Measurements from ENCODE around the gene GP9.

Gene GP9

DNA sequence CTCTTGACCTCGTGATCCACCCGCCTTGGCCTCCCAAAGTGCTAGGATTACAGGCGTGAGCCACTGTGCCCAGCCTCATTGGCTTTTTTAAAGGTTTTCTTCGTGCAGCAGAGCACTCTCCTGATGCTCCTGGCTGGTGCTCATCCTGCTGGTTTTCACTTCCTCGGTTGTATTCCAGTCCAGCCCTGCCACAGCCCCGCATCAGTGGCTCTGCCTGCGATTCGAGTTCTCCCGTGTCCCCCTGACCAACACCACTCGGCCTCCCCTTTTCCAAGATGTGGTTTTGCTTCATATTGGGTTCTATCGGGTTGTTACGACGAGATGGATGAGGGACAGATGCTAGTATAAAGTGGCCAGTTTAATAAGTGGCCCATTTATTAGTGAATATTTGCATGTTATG, 31.7 kb upstream of the GP9 start:
- DNase-seq (ENCODE audit: low read depth in 2 of 2): no peak

DNA sequence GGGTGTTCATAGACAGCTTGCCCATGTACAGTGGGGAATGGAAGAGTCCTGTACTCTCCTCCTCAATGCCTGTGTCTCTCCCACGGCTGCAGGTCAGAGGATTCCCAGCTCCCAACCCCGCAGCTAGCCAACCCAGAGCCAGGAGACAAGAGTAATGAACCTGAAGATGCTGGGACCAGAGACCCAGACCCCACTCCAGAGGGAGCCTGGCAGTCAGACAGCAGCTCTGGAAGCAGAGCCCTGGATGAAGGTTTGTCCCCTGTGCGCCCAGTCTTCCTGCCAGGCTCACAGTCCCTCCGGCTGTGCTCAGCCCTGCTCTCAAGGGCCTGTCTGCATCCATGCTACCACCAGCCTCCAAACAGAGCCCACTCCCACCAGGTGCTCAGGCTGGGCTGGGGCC, 30.0 kb upstream of the GP9 start:
- DNase-seq (ENCODE audit: low read depth in 2 of 2): no peak

DNA sequence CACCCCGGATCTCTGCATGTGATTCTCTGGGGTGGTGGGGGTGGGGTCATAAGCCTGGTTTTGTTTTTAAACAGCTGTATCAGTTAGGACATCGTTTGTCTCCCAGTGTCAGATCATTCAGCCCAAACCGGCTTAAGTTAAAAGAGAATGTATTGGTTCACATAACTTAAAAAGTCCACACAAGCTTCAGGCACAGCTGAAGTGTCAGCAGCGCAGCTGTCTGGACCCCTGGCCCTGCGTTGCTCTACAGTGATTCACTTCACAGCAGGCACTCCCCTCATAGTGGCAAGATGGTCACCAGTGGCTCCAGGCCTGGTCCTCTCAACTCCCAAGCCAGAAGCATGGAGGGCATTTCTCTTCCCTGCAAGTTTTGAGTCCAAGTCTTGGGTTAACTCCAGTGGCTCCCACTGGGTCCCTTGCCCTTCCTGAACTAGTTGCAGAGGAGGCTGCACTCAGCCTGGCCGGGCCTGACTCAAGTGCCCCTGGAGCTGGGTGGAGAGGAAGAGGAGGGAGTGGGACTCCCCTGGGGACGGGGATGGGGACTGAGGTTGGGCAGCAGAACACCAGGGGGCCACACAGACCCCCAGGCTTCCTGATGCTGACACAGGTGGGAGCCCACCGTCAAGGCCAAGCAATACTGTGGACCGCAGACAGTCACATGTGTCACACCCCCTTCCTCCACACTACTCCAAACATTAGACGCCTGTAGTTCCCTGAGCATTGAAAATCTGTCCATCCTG, 28.9 kb upstream of the GP9 start:
- DNase-seq (ENCODE audit: low read depth in 2 of 2): no peak

DNA sequence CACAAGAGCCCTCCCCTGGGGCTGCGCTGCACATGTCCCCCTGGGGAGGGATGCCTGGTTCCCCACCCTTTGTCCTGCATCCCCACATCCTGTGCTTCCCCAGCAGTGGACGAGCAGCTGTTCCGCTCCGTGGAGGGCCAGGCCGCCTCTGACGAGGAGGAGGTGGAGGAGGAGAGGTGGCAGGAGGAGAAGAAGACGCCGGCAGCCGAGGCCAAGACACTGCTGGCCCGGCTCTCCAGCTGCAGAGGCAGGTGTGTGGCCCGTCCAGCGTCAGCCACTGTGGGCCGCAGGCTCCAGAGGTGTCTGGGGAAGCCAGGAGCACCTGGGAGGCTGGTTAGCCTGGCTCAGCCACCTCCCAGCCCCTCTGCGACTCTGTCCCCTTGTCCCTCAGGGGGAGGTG, 27.9 kb upstream of the GP9 start:
- no peak for DNase-seq (ENCODE audit: low read depth in 2 of 2)

DNA sequence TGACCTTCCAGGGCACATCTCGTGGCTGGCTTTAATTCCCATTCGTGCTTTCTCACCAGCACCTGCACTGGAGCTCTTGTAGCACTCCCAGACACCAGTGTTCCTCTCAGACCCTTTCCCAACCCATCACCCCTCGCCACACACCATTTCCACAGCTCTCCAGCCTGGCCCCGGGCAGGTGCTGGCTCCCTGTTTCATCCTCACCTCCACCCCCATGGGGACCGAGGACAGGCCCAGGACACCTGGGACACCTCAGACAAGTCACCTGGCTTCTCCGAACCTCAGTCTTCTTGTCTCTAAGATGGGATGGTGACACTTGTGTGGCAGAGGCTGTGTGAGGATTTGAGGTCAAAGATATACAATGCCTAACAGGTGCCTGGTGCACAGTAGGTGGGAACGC, 27.4 kb upstream of the GP9 start:
- no peak for DNase-seq (ENCODE audit: low read depth in 2 of 2)

DNA sequence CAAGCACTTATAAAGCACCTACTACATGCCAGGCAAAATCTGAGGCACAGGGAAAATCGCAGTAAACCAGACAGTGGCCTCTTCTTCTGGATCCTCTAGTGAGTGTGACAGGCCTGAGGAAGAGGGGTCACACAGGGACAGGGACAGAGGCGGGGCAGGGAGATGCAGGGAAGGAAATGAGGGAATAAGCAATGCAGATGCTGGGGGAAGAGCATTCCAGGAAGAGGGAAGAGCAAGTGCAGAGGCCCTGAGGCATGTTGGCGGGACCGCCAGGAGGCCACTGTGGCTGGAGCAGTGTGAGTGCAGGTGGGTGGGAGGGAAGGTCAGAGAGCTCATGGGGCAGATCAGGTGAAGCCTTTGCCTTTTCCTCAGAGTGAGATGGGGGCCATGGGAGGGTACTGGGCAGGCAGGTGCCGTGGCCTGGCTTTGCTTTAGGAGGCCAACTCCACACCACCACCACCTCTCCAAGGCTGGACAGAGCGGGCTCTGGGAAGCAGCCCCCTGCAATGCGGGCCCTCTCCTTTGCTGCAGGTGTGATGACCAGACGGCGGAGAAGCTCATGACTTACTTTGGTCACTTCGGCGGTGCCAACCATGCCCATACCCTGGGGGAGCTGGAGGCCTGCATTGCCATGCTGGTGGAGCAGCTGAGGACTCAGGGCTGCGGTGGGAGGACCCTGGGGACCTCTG, 26.8 kb upstream of the GP9 start:
- DNase-seq (ENCODE audit: low read depth in 2 of 2): no peak

DNA sequence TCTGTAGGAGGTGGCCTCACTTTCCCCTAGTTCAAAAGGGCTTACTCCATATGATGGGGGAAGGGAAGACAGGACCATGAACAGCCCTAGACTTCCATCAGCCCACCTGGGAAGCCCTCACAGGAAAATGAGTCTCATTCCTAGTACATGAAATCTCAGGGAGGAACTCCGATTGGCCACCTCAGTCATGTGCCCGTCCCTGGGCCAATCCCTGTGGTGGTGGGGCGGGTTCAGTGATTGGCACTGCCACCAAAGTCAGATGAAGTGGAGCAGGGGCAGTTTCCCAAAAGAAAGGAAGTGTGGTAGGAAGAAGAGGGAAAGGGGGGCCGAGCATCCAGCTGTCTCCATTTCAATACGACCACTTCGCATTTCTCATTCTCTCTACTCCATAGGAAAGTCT, 25.9 kb upstream of the GP9 start:
- DNase-seq (ENCODE audit: low read depth in 2 of 2): no peak

DNA sequence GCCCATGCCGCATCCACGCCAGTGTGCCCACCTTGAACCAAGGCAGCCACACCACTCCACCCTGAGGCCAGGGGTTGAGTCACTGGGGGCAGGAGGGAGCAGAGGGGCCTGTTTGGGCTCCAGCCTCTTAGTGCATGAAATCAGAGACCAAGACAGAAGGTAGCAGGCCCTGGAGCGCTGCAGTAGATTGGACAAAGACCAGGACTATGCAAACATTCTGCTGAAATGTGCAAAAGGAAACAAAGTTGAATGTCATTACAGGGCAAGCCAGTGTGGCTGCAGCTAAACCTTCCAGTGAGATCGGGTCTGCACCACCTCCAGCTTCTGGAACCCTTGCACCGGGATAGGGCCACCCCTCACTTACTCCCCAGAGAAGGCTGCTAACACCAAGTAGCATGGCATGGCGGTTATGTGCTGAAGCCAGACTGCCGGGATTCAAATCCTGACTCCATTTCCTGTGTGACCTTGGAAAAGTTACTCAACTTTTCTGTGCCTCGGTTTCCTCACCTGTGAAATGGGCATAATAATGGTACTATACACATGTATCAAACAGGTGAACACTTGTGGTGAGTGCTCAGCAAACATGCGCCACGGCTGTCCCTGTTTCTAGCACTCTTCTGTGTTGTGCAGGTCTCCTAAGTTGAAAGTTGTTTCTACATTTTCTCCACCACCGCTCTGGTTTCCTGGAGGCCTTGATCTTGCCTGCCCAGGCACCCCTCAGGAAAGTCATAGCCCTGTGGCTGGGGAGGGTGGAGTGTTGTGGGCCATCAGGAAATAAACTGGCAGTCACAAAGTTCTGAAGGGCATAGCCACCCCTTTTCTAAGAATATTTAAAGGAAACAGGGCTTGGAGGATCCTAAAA, 25.0 kb upstream of the GP9 start:
- DNase-seq (ENCODE audit: low read depth in 2 of 2): no peak

DNA sequence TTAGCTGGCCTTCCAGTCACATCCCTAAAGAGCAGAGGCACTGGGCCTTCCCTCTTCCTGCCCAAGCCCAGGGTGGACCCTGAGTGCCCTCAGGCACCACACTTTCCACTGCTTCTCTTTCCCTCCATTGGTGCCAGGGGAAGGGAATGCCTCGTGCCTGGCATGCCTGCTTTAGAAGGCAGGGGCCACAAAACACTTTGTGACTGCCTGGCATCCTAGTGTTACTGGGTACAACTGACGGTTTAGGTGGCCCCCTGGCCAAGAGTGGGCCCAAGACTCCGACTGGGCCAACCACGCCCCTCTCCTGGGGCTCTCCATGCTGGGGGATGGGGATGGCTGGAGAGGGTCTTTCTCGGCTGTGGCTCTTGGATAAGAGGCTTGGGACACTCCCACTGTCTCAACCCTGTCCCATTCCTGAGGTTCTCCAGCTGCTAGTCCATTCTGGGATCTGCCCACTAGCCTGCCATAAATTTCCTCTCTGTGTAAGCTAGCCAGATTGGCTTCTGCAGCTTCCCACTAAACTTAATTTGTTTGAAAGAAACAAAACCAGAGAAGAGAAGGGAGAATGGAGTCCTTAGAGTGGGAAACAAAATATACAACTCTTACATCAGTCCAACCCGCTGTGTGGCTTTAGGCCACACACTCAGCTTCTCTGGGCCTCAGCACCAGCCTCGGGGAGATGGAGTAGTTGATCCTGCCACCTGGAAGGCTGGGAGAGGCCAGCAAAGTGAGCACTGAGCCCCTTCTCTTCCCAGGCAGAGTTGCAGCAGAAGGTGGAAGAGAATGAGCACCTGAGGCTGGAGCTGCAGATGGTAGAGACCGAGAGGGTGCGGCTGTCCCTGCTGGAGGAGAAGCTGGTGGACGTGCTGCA, 24.1 kb upstream of the GP9 start:
- no peak for DNase-seq (ENCODE audit: low read depth in 2 of 2)

DNA sequence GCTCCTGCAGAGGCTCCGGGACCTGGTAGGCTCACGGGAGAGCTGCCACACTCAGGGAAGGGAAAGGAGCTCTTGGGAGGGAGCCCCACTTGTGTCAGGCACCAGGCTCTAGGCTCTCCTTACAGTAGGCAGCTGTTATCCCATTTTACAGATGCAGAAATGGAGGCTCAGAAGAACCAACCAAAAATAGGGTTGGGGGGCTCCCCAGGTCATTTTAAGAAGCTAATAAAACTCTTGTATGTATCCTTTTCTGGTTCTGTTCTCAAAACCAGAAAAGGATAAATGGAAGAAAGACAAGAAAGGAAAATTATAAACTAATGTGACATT, 23.5 kb upstream of the GP9 start:
- DNase-seq (ENCODE audit: low read depth in 2 of 2): no peak

DNA sequence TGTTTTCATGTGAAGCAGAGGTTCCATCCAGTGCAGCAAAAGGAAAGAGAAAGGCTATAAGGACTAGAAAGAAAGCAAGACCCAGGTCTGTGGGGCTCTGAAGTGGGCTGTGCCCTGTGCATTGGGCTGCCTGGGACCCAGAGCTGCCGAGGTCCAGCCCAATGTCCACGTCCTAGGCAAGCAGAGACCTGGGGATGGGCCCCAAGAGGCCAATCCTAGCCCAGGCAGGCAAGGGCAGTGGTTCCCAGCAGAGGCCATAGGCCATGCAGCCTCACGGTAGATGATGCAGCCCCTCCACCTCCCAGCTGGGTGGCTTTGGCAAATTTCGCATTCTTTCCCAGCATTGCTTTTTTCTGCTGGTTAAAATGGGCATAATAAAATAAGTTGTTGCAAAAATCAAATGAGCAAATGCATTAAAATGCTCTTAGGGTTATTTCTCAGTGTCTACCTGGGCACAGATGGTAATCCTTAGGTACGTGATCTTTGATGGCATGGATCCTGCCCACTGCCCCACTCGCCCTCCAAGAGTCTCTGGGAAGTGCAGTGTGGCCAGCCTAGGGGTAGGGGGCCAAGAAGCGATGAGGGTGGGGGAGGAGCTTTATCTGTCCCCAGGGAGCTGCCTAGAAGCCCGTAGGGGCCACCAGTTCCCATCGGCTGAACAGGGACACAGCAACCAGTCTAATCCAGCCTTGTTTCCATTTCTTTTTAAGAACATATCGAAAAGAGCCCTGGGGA, 22.3 kb upstream of the GP9 start:
- DNase-seq (ENCODE audit: low read depth in 2 of 2): no peak

DNA sequence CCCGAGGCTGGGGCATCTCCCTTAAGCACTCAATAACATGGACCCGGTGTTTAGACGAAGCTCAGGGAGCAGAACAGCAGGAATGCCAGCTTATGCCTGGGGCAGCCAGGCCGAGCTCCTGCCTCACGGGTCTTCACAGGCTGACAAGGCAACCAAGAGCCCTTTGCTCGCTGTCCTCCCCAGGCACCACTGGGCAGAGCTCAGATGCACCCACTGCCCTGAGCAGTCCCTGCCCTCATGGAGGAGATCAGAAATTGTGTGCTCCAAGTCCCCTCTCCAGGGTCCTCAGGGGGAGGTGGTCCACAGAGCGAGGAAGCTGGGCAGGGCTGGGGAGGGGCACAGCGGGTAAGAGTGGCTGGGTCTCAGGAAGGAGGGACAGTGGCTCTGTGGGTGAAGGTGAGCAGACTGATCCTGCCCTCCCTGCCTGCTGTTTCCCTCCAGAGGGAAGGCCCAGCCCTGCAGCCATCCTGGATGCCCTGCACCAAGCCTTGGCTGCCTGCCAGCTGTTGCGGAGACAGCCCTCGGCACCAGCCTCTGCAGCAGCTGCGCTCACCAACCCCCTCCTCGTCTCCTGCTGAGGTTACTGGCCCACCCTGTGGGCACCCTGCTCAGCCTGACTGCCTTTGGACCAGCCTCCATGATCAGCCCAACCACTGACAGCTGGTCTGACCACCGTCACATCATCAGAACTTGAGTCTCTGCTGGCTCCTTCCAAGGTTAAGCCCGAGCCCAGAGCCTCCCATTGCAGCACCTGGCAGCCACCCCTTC, 21.1 kb upstream of the GP9 start:
- DNase-seq (ENCODE audit: low read depth in 2 of 2): no peak

DNA sequence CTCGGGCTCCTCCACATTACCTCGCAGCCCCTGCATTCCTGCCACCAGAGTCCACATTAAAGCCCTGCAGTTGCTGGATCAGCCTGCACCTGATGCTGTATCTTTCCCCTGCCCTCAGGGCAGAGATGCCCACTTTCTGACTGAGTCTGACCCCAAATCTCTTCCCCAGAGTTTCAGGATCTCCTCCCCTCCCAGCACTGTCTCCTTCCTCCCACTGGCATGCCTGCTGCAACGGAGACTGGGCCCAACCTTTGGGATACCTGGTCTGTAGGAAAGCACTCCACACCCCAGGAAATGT, 20.6 kb upstream of the GP9 start:
- no peak for DNase-seq (ENCODE audit: low read depth in 2 of 2)

DNA sequence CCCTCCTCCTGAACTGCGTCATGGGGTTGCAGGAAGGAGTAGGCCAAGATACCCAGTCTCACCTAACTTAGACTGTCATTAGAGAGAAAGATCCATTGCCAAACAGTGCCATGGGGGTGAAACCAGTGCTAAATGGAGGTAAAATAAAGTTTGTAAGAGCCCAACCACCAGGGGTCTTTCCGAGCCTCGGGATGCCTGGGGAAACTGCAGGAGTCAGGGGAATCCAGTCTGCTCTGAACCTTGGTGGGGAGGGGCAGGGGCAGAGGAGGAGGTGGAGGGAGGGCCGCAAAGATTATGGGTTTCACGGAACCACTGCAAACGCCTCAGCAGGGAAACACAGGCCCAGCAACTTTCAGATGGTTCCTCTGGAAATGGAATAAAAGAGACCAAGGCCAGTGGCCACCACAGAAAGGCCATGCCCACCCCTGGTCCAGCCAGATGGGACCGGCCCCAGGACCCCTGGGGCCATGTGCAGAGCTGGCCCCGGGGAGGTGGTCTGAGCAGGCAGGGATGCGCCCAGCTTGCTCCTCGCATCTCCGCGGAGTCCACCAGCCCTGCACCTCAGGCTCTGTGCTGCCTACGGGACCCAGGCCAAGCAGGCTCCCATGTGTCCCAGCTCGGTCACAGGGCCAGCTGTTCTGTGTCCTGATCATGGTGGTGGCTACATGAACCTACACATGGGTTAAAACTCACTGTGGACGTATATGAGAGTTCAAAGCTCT, 19.8 kb upstream of the GP9 start:
- no peak for DNase-seq (ENCODE audit: low read depth in 2 of 2)

DNA sequence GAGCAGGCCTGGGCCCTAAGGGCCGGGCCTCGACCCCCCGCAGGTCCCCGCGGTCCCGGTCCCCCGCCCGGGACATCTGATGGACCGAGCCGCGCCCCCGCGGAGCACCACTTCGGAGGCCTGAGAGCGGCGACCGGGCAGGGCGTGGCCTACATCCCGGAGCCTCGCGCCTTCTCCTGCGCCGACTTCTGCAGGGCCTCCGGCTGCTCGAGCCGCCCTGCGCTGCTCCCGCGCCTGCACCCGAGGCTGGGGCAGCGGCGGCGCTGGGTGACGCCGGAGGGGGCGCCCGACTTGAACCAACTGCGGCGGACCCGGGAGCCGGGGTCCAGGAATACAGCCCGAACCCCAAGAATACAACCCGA, 14.9 kb upstream of the GP9 start:
- peak; percentile 16 to 38 for DNase-seq (ENCODE audit: low read depth in 2 of 2)

DNA sequence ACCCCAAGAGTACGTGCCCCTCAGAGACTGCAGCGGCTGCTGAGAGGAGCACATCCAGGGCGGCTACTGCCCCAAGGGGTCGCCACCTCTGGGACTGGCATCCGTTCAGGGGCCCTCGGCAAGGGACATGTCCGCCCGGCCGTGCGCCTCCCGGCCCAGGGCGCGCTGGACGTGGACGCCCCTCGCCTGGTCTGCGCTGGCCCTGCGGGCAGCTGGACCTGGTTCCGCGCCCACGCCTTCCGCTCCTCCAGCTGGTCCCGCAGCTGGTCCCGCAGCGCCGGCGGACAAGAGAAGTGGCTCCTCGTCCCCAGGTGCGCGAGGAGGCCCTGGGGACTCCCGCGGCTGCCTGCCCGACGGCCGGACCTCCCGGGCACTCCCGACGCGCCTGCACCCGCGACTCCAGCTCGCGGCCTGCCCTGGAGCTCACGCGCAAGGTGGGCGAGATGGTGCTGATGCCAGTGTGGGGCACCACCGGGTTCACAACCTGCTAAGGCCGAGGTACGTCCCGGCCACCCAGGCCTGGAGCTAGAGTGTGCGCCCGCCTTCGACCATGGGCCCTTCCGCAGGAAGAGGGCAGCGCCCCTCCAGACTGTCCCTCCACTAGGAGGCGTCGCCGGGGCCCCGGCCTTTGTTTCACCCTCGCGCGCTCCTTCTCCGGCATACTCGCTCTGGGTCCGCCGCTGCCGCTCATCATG, 14.4 kb upstream of the GP9 start:
- DNase-seq (ENCODE audit: low read depth in 2 of 2): no peak

DNA sequence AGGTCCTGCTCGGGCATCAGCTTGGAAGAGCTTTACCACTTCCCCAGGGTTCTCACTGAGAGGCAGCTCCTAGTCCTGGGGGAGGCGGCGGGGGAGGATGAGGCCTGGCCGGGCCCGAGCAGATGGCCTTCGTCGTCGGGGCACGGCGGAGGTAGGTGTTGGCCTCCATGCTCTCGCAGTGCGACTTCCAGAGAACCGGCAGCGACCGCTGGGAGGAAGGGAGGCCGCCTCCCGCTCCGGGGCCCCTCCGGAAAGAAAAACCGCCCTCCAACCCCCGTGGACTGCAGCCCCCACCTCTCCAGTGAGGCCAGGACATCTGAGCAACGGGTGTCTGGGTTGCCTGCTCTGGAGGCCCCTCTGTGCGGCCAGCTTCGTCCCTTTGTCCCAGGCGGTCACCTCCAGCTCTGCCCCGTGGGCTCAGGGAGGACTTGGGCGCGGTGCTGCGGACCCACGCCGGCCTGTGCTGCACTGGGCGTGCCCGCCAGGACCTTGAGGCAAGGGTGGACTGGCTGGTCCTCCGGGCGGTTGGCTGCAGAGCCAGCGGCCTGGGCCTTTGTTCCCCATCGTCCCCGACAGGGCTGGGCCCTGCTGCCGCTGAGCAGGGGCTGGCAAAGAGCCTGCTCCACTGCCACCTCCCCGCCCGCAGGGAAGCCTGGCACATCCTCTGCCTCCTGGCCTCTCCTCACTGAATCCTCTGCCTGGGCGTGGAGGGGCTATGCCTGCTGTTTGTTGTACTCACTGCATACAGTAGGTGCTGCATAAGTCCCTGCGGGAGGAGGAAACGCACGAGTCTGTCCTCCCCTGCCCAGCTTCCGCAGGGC, 13.6 kb upstream of the GP9 start:
- DNase-seq (ENCODE audit: low read depth in 2 of 2): no peak

DNA sequence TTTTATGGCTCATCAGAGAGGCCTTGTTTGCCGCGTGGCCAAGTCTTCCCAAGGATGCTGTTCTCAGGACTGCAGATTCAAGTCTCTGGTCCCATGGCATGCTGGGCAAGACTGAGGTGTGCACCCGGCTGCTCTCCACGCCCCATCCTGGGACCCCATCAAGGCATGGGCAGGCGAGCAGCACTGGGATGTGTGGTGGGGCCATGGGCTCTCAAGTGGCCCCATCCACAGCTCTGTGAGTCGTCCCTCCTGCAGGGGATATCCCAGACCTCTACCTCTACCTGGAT, 13.1 kb upstream of the GP9 start:
- DNase-seq (ENCODE audit: low read depth in 2 of 2): no peak
